GM11168 (cell line): Measurements from ENCODE around the gene CUL2.
"Not testable (repeated sequence)": the region's sequence is repeated elsewhere in the genome, so short reads cannot be mapped to it uniquely, and the experiment has no call there.

Experiments
- in situ Hi-C: fragments of 300-500 bp; cut with MboI; formaldehyde crosslinking; loops from one replicate; pipeline ENCODE4 v1.12.0; 2022; ENCODE audit warnings: low sequenced_read_pairs; ENCODE audit not compliant: unreplicated experiment

CUL2 gene

DNA sequence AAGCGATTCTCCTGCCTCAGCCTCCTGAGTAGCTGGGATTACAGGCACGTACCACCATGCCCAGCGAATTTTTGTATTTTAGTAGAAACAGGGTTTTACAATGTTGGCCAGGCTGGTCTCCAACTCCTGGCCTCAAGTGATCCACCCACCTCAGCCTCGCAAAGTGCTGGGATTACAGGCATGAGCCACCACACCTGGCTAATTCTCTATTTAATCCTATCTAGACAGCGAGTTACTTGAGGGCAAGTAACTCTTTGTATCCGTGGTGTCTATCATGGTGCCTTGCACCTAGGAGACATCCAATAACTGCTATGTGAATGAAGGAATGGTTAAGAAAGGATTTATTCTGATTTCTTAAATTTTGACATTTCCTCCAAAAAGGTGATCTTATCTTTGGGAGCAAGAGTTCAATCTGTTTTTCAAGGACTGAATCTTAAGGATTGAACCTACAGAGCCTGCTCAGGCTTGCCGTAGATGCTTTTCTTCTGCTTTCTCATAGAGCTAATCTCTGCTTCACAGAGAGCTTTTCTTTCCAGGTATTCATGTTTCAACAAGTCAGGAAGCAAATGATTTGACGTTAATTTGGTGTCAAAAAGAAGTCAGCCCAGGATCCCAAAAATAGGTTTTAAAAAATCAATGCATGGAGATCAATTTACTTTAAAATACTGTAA, 101.6 kb downstream of the CUL2 start:
- in situ Hi-C loops: no loop called here

GRCh38 chr10:34985823-34986222, 104.3 kb downstream of the CUL2 start:
- in situ Hi-C loops: no loop called here

GRCh38 chr10:34985146-34985545, 105.0 kb downstream of the CUL2 start:
- in situ Hi-C loops: no loop called here

DNA sequence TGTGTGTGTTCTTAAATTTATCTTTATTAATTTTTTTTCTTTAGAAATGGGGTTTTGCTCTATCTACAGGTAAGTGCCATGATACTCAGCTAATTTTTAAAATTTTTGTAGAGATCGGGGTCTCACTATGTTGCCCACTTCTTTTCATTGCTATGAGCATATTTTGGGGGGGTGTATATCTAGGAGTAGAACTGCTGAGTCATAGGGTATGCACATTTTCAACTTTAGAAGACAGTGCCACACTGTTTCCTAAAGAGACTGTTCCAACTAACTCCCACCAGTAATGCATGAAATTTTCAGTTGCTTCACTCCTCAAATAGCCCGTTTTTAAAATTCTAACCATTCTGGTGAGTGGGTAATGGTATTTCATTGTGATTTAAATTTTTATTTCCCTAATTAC, 108.3 kb downstream of the CUL2 start:
- in situ Hi-C loops: no loop called here

DNA sequence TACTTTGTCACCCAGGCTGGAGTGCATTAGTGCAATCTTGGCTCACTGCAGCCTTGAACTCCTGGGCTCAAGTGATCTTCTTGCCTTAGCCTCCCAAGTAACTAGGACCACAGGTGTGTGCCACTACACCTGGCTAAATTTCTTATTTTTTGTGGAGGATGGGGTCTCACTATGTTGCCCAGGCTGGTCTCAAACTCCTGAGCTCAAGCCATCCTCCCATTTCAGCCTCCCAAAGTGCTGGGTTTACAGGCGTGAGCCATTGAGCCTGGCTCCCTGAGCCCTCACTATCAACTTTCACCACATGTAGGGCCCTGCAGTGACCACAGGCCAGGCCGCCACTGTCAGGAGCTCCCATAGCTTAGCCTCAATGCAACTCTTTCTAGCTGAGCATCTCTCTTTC, 110.2 kb downstream of the CUL2 start:
- in situ Hi-C loops: no loop called here

GRCh38 chr10:34978080-34978479, 112.1 kb downstream of the CUL2 start:
- in situ Hi-C loops: no loop called here

DNA sequence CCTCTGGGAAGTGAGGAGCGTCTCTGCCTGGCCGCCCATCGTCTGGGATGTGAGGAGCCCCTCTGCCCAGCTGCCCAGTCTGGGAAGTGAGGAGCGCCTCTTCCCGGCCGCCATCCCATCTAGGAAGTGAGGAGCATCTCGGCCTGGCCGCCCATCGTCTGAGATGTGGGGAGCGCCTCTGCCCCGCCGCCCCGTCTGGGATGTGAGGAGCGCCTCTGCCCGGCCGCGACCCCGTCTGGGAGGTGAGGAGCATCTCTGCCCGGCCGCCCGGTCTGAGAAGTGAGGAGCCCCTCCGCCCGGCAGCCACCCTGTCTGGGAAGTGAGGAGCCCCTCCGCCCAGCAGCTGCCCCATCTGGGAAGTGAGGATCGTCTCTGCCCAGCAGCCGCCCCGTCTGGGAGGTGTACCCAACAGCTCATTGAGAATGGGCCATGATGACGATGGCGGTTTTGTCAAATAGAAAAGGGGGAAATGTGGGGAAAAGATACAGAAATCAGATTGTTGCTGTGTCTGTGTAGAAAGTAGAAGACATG, 113.7 kb downstream of the CUL2 start:
- in situ Hi-C loops: not testable (repeated sequence)

DNA sequence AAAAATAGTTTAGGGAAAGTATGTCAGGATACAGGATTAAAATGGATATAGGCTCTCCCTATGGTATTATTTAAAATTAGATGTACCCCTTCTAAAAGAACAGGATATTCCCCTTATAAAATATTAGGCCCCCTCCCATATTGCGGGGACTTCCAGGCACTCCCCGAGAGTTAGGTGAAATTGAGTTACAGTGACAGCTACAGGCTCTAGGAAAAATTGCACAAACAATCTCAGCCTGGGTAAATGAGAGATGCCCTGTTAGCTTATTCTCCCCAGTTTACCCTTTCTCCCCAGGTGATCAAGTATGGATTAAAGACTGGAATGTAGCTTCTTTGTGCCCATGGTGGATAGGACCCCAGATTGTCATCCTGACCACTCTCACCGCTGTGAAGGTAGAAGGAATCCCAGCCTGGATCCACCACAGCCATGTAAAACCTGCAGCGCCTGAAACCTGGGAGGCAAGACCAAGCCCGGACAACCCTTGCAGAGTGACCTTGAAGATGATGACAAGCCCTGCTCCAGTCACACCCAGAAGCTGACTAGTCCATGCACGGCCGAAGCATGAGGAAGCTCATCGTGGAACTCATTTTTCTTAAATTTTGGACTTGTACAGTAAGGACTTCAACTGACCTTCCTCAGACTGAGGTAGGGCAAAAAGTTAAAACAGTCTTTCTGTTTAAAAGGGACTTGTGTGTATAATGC, 115.6 kb downstream of the CUL2 start:
- in situ Hi-C loops: not testable (repeated sequence)

DNA sequence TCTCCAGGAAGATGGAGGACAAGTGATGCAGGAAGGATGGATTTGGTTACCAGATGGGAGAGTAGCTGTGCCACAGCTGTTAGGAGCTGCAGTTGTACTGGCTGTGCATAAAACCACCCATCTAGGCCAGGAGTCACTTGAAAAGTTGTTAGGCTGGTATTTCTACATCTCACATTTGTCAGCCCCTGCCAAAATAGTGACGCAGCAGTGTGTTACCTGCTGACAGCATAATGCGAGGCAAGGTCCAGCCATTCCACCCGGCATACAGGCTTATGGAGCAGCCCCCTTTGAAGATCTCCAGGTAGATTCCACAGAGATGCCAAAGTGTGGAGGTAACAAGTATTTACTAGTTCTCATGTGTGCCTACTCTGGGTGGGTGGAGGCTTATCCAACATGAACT, 116.4 kb downstream of the CUL2 start:
- in situ Hi-C loops: not testable (repeated sequence)

DNA sequence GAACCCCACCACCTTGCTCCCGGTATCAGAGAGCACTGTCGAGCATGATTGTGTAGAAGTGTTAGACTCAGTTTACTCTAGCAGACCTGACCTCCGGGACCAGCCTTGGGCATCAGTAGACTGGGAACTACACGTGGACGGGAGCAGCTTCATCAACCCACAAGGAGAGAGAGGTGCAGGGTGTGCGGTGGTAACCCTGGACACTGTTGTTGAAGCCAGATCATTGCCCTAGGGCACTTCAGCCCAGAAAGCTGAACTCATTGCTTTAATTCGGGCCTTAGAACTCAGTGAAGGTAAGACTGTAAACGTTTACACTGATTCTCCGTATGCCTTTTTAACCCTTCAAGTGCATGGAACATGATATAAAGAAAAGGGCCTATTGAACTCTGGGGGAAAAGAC, 117.0 kb downstream of the CUL2 start:
- in situ Hi-C loops: not testable (repeated sequence)

- in situ Hi-C loops: not testable (repeated sequence)
Observed at GRCh38 chr10:34972591-34972990, 117.5 kb downstream of the CUL2 start.

DNA sequence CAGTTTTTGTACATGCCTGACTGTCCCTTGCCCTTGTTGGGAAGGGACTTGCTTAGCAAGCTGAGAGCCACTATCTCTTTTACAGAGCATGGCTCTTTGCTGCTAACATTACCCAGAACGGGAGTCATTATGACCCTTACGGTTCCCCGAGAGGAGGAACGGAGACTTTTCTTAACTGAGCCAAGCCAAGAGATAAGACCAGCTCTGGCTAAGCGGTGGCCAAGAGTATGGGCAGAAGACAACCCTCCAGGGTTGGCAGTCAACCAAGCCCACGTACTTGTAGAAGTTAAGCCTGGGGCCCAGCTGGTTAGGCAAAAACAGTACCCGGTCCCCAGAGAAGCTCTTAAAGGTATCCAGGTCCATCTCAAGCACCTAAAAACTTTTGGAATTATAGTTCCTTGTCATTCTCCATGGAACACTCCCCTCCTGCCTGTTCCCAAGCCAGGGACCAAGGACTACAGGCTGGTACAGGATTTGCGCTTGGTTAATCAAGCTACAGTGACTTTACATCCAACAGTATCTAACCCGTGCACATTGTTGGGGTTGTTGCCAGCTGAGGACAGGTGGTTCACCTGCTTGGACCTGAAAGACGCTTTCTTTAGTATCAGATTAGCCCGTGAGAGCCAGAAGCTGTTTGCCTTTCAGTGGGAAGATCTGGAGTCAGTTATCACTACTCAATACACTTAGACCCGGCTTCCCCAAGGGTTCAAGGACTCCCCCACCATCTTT, 118.4 kb downstream of the CUL2 start:
- in situ Hi-C loops: not testable (repeated sequence)

DNA sequence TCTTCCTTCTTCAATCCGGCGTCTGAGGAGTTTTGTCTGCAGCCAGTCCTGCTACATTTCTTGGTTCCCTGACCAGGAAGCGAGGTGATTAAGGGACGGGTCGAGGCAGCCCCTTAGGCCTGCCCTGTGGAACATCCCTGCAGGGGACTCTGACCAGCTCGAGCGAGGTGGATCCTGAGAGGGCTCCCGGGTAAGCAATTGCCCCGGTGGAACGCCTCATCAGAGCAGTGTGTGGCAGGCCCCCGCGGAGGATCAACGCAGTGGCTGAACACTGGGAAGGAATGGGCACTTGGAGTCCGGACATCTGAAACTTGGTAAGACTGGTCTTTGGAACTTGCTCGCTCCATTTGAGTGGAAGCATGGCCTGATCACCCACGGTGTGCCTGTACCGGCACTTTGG, 121.0 kb downstream of the CUL2 start:
- in situ Hi-C loops: no loop called here

DNA sequence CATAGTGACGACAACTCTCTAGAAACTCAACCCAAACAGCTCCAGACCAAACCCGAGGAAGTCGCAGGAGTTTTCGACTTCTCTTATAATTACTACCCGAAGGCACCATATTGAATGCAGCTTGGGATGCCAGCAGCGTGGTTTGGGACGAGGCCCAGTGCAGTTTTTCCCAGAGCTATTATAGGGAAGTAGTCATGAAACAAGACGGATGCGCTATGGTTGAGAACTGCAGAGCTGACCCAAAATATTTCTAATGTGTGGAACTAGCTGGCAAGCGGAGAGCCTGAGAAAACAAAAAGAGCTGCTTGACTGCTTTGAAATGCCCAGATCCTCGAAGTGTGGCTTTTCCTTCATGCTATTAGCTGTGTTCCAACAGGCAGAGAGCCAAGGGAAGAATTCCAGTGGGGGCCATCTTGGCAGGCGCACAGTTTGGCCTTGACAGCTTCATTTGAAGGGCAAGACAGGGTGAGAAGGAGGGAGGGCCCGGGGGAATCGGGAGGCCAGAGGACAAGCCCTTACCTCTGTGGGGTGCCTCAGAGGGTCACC, 122.7 kb downstream of the CUL2 start:
- in situ Hi-C loops: no loop called here

GRCh38 chr10:34966451-34966850, 123.7 kb downstream of the CUL2 start:
- in situ Hi-C loops: no loop called here

DNA sequence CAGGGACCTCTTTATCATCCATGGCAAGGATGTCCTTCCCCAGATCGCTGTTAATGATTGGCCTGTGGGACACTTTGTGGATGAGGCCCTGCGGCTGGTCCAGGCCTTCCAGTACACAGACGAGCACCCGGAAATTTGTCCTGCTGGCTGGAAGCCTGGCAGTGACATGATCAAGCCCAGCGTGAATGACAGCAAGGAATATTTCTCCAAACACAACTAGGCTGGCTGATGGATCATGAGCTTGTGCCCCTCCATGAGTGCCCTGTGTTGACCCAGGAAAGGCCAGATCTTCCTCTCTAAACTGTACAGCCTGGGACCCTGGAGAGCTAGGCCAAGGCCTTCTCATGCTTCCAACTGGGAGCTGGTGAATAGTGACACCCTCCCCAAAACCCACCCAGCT, 124.1 kb downstream of the CUL2 start:
- in situ Hi-C loops: no loop called here

- in situ Hi-C loops: no loop called here
Observed at GRCh38 chr10:34964166-34964800, 125.9 kb downstream of the CUL2 start.

DNA sequence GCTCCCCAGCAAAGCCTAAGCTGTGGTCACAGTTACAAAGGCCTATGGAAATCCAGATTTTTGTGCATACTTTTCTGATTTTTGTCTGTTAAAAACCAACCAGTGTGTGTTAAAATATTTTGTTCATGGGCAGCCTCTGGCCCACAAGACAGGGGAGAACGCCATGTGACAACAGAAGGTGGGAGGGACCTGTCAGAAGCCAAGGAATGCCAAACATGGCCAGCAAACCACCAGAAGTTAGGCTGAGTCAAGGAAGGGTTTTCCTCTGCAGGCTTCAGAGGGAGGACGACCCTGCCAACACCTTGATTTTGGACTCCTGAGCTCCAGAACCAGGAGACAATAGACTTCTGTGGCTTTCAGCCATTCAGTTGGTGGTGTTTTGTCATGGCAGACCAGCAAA, 127.3 kb downstream of the CUL2 start:
- in situ Hi-C loops: no loop called here

DNA sequence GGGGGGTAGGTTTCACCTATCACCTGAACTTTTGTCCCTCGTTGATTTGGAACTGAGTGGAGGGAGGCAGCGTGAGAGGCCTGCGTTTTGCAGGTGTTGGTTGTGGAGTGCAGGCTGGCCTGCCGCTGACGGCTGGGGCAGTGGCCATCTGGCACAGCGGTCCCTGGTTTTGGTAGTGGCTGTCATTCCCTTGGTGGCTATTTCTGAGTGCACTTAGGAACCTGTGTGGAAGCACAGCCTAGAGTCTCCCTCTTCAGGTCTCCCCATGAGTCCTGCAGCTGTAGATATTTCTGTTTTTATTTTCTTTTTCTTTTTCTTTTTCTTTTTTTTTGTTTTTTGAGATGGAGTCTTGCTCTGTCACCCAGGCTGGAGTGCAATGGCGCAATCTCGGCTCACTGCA, 129.2 kb downstream of the CUL2 start:
- in situ Hi-C loops: no loop called here

GRCh38 chr10:34959786-34960185, 130.4 kb downstream of the CUL2 start:
- in situ Hi-C loops: no loop called here
